A673 (cell line): ENCODE results near the gene CHD9.

ENCODE experiments used
- CTCF ChIP-seq: fragments of 300-800, 200-600 bp; sonication (generic); conservative IDR thresholded peaks from 2 replicates; pipeline ENCODE4 v1.5.1; 2017; ENCODE audit warnings: low read depth, mild to moderate bottlenecking, antibody characterized with exemption, low read length, moderate library complexity, mixed read lengths
- EZH2 ChIP-seq: fragments of 200-600 bp; sonication (generic); IDR thresholded peaks from 2 replicates; pipeline ENCODE4 v1.6.1; 2017; ENCODE audit warnings: borderline replicate concordance, low read depth, mild to moderate bottlenecking, mixed read lengths, antibody characterized with exemption, low read length; ENCODE audit not compliant: poor library complexity, severe bottlenecking

GRCh38 chr16:53258809-53259208 is 204.0 kb downstream of the CHD9 start:
- TF ChIP-seq CTCF (no peak), EZH2 (no peak)
